Stimulated activated CD4-positive, alpha-beta T cell treated with anti-CD3 and anti-CD28 coated beads, Interleukin-1b, Interleukin-23, amount 100 ng/mL, for 48 hours (primary cell): Measurements from ENCODE around the gene RSL24D1.
"Not testable (repeated sequence)": the region's sequence is repeated elsewhere in the genome, so short reads cannot be mapped to it uniquely, and the experiment has no call there.

Source experiments
- DNase-seq: peaks from one replicate; pipeline ENCODE4 v3.0.0-alpha.2; 2020

Gene RSL24D1

DNA sequence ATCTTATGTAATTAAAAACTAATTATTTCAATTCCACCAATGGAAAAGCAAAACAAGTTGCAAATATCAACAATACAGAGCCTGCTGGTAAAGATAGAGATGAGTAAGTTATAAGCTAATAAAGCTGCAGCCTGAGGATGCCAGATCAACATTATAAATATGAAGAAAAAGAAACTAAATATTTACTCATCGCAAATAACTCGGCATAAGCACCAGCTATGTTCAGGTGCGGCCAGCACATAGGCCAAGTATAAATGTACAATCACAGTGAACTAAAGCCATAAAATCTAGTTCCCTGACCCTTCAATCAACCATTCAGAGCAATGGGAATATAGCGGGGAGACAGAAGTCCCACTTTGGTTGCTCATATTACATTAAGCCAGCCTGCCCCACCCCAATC is 7.7 kb upstream of the RSL24D1 start:
- DNase-seq = no peak

DNA sequence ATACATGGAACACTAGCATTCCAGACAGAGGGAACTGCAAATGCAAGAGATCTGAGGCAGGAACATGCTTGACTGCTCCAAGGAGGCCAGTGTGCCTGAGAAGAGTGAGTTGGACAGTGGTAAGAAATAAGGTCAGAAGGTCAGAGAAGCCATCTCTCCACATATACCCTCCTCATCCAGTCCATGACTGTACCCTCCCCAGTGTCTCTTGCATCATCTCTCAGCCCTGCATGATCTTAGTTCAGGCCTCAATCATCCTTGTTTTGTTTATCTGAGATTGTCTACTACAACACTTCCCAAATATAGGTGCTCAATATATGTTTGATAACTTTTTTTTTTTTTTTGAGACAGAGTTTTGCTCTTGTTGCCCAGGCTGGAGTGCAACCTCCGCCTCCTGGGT is 5.5 kb upstream of the RSL24D1 start:
- no peak for DNase-seq

DNA sequence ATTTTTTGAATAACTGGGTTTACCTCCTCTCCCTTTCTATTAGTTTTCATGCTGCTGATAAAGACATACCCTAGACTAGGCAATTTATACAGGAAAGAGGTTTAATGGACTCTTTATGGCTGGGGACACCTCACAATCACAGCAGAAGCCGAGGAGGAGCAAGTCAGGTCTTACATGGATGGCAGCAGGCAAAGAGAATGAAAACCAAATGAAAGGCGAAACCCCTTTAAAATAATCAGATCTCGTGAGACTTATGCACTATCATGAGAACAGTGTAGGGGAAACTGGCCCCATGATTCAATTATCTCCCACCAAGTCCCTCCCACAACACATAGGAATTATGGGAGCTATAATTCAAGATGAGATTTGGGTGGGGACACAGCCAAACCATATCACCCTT is 2.0 kb upstream of the RSL24D1 start:
- DNase-seq = no peak

DNA sequence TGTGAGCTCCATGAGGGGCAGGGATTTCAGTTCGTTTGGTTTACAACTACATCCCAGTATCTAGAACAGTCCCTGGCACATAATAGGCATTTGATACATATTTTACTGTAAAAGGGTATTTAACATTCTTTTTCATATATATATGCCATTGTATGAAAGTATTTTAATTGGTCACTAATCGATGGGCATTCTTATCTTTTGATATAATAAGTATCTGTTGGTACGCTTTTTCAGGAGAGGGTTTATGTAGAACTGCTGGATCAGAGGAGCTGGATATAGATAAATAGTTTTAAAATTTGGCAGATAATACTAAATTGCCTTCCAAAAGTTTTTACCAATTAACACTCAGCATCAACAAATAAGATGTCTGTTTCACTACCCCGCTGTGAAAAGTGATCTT is 978 bp upstream of the RSL24D1 start:
- DNase-seq = no peak

DNA sequence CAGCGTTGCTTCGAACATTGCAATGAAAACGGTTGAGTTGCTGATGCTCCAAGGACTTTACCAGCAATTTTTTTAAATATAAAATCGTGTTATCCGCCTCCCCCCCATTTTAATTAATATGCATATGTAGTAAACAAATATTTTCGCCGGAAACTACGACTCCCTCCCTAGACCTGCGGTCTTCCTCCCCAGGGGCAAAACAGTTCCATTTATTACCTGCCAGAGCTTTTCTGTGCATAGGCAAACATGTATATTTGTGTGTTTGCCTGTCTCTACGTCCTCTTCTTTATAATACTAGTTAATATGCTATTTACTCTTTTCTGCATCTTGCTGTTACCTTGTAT is 593 bp upstream of the RSL24D1 start:
- no peak for DNase-seq

DNA sequence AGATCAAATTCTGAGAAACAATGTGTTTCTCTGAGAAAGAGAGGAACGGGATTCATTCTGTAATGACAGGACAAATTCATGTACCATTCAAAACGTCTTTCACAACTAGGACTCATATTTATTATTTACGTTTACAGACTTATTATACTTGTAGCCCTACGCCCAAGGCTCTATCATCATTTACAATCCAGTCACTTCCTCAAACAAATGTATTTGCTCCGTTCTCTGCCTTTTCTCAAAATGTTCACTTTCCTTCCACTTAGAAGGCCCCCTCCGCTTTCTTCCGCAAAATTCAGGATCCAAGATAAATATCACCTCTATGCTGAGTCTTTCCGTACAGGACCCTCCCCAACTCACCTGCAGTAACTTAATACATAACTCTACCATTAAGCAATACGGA is 745 bp downstream of the RSL24D1 start:
- DNase-seq = no peak

DNA sequence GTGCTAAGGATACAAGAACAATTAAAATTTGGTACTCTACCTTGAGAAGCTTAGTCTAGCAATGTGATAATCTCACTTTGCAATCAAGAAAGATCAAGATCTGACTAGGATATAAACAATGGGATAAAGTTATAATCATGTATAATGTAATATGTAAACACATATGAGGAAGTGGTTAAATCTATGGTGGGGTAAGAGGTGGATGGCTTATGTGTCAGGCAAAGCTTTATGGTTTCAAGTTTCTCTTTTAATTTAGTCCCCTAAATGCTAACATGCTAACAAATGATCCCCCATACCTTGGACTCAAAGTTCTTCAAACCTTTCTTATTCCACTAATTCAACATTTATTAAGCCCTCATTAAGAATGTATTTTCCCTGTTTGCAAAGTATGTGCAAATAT is 2.5 kb downstream of the RSL24D1 start:
- DNase-seq = no peak

DNA sequence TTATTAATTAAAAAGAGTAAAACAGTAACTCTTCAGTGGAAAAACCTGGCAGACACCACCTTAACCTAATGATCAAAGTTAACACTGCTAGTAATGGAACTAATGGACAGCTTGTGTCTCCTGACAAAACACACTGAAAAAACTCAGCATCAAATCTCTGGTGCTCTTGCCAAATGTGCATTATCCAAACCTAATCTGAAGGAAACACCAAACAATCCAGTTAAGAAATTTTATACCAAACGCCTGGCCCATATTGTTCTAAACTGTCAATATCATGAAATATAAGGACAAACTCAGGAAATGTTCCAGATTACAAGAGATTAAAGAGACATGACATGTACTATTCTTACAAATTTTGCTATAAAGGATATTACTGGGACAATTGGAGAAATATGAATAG is 10.4 kb downstream of the RSL24D1 start:
- no peak for DNase-seq

DNA sequence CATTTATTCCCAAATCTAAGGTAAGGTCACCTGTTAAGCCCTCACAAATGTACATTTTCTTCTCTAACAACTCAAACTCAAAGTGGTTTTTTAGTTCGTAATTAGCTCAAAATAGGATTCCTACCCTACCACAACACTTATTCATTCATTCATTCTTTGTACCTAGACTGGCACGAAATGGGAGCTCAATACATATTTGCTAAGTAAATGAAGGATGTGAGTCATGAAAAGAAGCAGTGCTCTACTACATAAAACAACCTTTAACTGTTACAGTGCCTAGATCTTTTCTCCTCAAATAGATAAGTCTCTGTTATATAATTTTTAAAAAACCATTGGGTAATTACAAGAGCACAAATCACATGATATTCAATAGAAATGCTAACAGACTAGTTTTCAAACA is 13.1 kb downstream of the RSL24D1 start:
- DNase-seq = no peak

DNA sequence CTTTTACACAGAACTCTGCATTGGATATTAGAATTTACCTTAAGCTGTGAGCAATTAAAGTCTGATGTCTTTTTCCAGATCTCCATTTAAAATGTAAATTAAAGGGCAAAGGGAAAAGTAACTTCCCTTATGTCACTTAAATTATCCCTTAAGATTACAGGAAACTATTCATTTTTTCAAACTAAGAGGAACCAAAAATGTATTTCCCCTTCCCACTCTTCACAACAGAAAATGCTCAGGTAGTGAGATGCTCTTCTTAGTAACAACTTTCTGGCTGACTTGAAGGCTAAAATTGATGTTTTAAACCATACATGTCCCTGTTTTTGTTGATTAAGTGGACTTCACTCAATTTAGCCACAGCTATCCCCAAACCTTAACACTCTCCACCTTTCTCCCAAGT is 17.6 kb downstream of the RSL24D1 start:
- no peak for DNase-seq

DNA sequence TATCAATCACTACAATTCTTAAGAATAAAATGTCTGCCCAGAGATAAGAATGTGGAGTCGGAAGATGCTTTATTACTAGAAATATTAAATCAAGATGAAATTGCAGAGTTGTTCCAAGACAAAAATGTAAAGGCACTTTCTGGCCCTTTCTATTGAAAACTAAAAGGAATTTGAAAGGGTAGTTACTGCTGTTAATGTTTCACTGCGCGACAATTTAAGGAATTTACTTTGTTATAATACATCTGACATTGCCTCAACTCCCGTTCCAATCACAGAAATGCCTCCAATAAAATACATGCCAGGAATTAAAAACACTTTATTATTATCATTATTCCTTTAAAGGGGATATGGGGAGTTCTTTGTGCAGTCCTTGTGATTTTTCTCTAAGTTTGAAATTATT is 26.4 kb downstream of the RSL24D1 start:
- no peak for DNase-seq

DNA sequence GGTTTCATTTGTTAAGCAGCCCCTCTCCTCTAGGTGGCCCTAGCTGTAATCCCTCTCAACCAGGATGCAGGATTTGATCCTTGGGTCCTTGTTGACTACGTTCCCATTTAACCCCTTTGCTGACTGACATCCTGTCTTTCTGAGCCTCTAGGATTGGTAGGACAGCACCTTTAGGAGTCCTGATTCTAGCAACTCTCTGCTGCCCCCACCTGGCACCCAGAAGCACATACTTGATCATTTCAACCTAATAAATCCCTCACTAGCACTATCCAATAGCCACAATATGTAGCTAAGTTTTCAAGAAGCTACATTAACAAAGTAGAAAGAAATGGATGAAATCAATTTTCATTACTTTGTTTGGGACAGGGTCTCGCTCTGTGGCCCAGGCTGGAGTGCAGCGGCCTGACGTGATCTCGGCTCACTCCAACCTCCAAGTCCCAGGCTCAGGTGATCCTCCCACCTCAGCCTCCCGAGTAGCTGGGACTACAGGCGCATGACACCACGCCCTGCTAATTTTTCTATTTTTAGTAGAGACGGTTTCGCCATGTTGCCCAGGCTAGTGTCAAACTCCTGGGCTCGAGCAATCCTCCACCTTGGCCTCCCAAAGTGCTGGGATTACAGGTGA is 28.3 kb downstream of the RSL24D1 start:
- DNase-seq = peak; percentile 47

DNA sequence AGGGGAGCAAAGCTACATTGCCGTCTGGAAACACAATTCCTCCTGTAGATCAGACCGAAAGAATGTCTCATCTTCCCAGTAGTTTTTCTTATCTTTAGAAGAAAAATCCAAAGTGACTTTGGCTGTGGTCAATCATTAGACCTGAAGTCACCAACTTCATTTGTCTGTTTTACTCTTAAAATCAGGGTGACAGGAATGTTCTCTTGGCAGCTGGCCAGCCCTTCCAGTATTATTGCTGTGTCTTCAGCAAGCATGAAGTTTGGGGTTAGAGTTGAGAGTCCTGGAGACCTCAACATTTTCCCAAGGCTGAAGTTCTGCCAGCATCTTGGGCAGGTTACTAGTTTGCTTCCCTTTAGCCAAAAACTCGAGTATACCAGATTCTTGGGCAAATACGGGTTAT is 32.5 kb downstream of the RSL24D1 start:
- DNase-seq = no peak

DNA sequence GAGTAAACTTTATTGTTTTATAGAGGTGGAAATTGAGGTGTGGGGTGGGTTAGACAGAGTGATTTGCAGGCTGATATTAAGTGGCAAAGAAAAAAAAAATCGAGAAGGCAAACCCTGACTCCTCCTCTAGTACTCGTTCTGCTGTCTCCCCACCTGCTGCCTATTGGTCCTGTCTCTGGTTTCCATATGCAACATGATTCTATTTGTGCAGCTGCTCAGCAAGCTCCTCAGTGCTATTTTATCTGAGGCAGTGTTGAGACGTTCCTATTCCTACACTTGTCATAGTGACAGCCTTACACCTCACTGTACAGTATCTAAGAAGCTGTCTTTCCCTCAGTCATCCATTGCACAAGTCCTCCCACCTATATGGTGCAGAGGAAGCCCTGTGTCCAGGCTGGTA is 45.1 kb downstream of the RSL24D1 start:
- DNase-seq = no peak

DNA sequence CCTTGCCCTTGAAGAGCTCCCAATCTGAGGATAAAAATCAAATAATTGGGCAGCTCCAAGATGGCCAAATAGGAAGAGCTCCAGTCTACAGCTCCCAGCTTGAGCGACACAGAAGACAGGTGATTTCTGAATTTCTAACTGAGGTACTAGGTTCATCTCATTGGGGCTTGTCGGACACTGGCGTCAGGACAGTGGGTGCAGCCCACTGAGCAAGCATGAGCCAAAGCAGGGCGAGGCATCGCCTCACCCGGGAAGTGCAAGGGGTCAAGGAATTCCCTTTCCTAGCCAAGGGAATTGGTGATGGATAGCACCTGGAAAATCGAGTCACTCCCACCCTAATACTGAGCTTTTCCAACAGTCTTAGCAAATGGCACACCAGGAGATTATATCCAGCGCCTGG is 53.6 kb downstream of the RSL24D1 start:
- DNase-seq = not testable (repeated sequence)

DNA sequence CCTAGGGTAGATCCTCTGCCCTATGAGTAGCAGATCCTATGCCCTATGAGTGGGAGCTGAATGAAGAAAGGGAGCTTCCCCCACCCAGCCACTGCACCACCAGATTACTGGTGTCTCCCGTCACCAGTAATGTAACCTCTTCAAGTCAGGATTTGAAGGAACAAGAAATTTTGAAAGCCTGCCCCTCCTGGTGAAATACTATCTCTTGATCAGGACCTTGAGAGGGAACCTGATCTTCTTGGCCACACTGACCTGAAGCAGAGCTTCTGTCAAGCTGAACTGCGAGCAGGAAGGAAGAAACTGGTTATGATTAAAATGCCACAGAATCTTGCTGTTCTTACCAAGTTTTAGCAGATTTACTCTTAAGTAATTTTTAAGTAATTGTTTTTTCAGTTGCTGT is 62.8 kb downstream of the RSL24D1 start:
- DNase-seq = no peak

DNA sequence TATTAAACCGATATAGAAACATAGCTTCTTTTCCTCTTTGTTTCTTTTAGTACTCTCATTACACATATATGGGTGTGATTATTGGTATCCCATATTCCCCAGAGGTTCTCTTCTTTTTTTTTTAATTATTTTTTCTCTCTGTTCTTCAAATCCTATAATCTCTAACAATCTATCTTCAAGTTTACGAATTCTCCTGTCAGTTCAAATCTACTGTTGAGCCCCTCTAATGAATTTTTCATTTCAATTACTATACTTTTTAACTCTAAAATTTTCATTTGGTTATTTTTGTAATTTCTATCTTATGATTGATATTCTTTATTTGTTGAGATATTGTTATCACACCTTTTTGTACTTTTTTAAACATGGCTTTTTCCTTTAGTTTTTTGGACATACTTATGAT is 64.1 kb downstream of the RSL24D1 start:
- DNase-seq = no peak
